RWPE2 (cell line): ENCODE data around the gene SPAG7.
A peak's percentile ranks its signal among the peaks of the same experiment; 100 is the strongest.

ENCODE experiments used
- ATAC-seq: fragments of 200-7000 bp; cut with Tn5 transposase; 3 replicates; pipeline ENCODE4 v1.9.1; 2021; ENCODE audit warnings: low read depth
- DNase-seq: peaks from one replicate; pipeline ENCODE4 v3.0.0-alpha.2; 2020; ENCODE audit warnings: low spot score
- H3K27ac ChIP-seq: fragments of 450-650 bp; 2 replicates; pipeline ENCODE4 v1.5.1; 2017; ENCODE audit warnings: mild to moderate bottlenecking; ENCODE audit not compliant: poor library complexity, severe bottlenecking
- H3K27me3 ChIP-seq: fragments of 250-450 bp; sonication (Bioruptor Pico); 2 replicates; pipeline ENCODE4 v1.5.1; 2021; ENCODE audit warnings: mild to moderate bottlenecking, moderate library complexity; ENCODE audit not compliant: insufficient read depth, poor library complexity, severe bottlenecking
- H3K36me3 ChIP-seq: fragments of 250-450 bp; sonication (Bioruptor Pico); 2 replicates; pipeline ENCODE4 v1.5.1; 2020; ENCODE audit warnings: low read depth, mild to moderate bottlenecking, moderate library complexity
- H3K4me1 ChIP-seq: fragments of 250-450 bp; sonication (Bioruptor Pico); 2 replicates; pipeline ENCODE4 v1.5.1; 2021; ENCODE audit warnings: mild to moderate bottlenecking, moderate library complexity; ENCODE audit not compliant: insufficient read depth, poor library complexity, severe bottlenecking
- H3K4me3 ChIP-seq: fragments of 250-450 bp; sonication (Bioruptor Pico); 2 replicates; pipeline ENCODE4 v1.5.1; 2021; ENCODE audit warnings: mild to moderate bottlenecking, moderate library complexity; ENCODE audit not compliant: severe bottlenecking
- H3K9me3 ChIP-seq: fragments of 250-450 bp; sonication (Bioruptor Pico); 2 replicates; pipeline ENCODE4 v1.5.1; 2021; ENCODE audit warnings: mild to moderate bottlenecking, moderate library complexity; ENCODE audit not compliant: severe bottlenecking
- CTCF ChIP-seq: fragments of 450-650 bp; IDR thresholded peaks from one replicate; pipeline ENCODE4 v1.5.1; 2017; ENCODE audit warnings: mild to moderate bottlenecking, moderate library complexity; ENCODE audit not compliant: poor library complexity, severe bottlenecking

SPAG7 gene

GRCh38 chr17:4966844-4967538, 626 bp downstream of the SPAG7 start:
- DNase-seq, result peak; percentile 99
- H3K4me3 ChIP-seq, result peak overlapping the region; percentile 59

GRCh38 chr17:4965311-4965986, 2.2 kb downstream of the SPAG7 start:
- Histone ChIP-seq H3K4me1 (peaks cover 12% of the 10 kb centered on the region), H3K27me3 (no peaks in the 10 kb centered on the region), H3K27ac (peak overlapping the region; percentile 90), H3K36me3 (peaks cover 26% of the 10 kb centered on the region), H3K9me3 (no peaks in the 10 kb centered on the region), H3K4me3 (no peak overlapping the region)
- TF ChIP-seq CTCF, result no peak
- DNase-seq (no peak), ATAC-seq (no peak)

More at GRCh38 chr17:4966844-4967538, 626 bp downstream of the SPAG7 start:
- Histone ChIP-seq H3K27ac (peak overlapping the region; percentile 90), H3K4me1 (peaks cover 12% of the 10 kb centered on the region), H3K9me3 (no peaks in the 10 kb centered on the region), H3K36me3 (peaks cover 20% of the 10 kb centered on the region), H3K27me3 (no peaks in the 10 kb centered on the region)
- TF ChIP-seq CTCF, result no peak
- ATAC-seq, result peak; percentile 89

- Histone ChIP-seq H3K4me1 (no peaks in the 10 kb centered on the region), H3K4me3 (no peak overlapping the region), H3K27ac (no peak overlapping the region), H3K27me3 (no peaks in the 10 kb centered on the region), H3K36me3 (peaks cover 16% of the 10 kb centered on the region), H3K9me3 (no peaks in the 10 kb centered on the region)
- ATAC-seq, result no peak
- DNase-seq, result no peak
- TF ChIP-seq CTCF, result no peak
These were observed 7.2 kb downstream of the SPAG7 start for GRCh38 chr17:4960279-4960922.

- DNase-seq, result no peak
- no peak for TF ChIP-seq CTCF
- H3K4me1 ChIP-seq, result no peaks in the 10 kb centered on the region
These were observed 8.2 kb downstream of the SPAG7 start for GRCh38 chr17:4959261-4959965.

More at GRCh38 chr17:4959261-4959965, 8.2 kb downstream of the SPAG7 start:
- H3K9me3 ChIP-seq, result no peaks in the 10 kb centered on the region
- H3K27me3 ChIP-seq, result no peaks in the 10 kb centered on the region
- no peak for ATAC-seq
- H3K27ac ChIP-seq, result no peak overlapping the region
- H3K4me3 ChIP-seq, result no peak overlapping the region
- H3K36me3 ChIP-seq, result peaks cover 15% of the 10 kb centered on the region; the same call in 1 of the 2 replicates
